HL-60 (cell line): Measurements from ENCODE around the gene TNKS1BP1.

Experiments
- DNase-seq, 2 experiments: peaks; one replicate each; pipeline ENCODE4 v3.0.0-alpha.2; 2010 to 2020; ENCODE audit warnings: low read depth in 1 of 2, low spot score in 1 of 2
- H3K27ac ChIP-seq: fragments of 250-450 bp; sonication (Bioruptor Pico); replicated peaks from 2 replicates; pipeline ENCODE4 v1.5.1; 2020; ENCODE audit warnings: mild to moderate bottlenecking, moderate library complexity
- H3K27me3 ChIP-seq: fragments of 250-450 bp; sonication (Bioruptor Pico); 2 replicates; pipeline ENCODE4 v1.5.1; 2021; ENCODE audit warnings: mild to moderate bottlenecking, moderate library complexity; ENCODE audit not compliant: insufficient read depth, poor library complexity, severe bottlenecking
- H3K4me3 ChIP-seq: replicated peaks from 2 replicates; pipeline ENCODE4 v1.5.1; 2011; ENCODE audit warnings: mild to moderate bottlenecking, control low read depth, low read length; ENCODE audit not compliant: insufficient read depth
- CTCF ChIP-seq: IDR thresholded peaks from one replicate; pipeline ENCODE4 v1.5.1; 2011; ENCODE audit warnings: low read length, control low read depth, inconsistent platforms; ENCODE audit not compliant: insufficient read depth
- GABPA ChIP-seq: IDR thresholded peaks from 2 replicates; pipeline ENCODE4 v1.6.1; 2012; ENCODE audit warnings: low read depth
- POLR2AphosphoS5 ChIP-seq: IDR thresholded peaks from 2 replicates; pipeline ENCODE4 v1.6.1; 2012; ENCODE audit warnings: low read depth
- REST ChIP-seq: IDR thresholded peaks from 2 replicates; pipeline ENCODE4 v1.6.1; 2012; ENCODE audit warnings: low read depth; ENCODE audit not compliant: insufficient replicate concordance
- SPI1 ChIP-seq: IDR thresholded peaks from 2 replicates; pipeline ENCODE4 v1.6.1; 2012; ENCODE audit warnings: low read depth, mild to moderate bottlenecking, borderline replicate concordance

The TNKS1BP1 gene

GRCh38 chr11:57306161-57306876, 18.4 kb downstream of the TNKS1BP1 start:
- Histone ChIP-seq H3K27me3 (no peaks in the 10 kb centered on the region), H3K4me3 (no peak overlapping the region), H3K27ac (no peak overlapping the region)
- DNase-seq = no peak
- TF ChIP-seq GABPA (no peak), CTCF (no peak), REST (no peak), POLR2AphosphoS5 (no peak), SPI1 (no peak)

GRCh38 chr11:57305523-57305922, 19.2 kb downstream of the TNKS1BP1 start:
- H3K27me3 ChIP-seq = no peaks in the 10 kb centered on the region
- TF ChIP-seq CTCF = no peak
- no peak for TF ChIP-seq SPI1
- no peak for TF ChIP-seq GABPA
- TF ChIP-seq POLR2AphosphoS5 = no peak
- TF ChIP-seq REST = no peak

GRCh38 chr11:57303990-57304579, 20.7 kb downstream of the TNKS1BP1 start:
- no peak for TF ChIP-seq GABPA
- no peak for TF ChIP-seq REST
- TF ChIP-seq CTCF = no peak
- TF ChIP-seq SPI1 = no peak
- no peak for TF ChIP-seq POLR2AphosphoS5
- Histone ChIP-seq H3K4me3 (no peak overlapping the region), H3K27me3 (no peaks in the 10 kb centered on the region), H3K27ac (no peak overlapping the region)
- DNase-seq = no peak

More at GRCh38 chr11:57305523-57305922, 19.2 kb downstream of the TNKS1BP1 start:
- Histone ChIP-seq H3K4me3 (no peak overlapping the region), H3K27ac (no peak overlapping the region)
- DNase-seq = no peak
